ENCODE data around the gene ZBED2. TPM values are rescaled to one million over a fixed set of nuclear protein-coding genes. Genes with fewer than 3 reads are reported as not detected.
"Not testable (repeated sequence)": the region's sequence is repeated elsewhere in the genome, so short reads cannot be mapped to it uniquely, and the experiment has no call there.

The ZBED2 gene
- under 1 TPM in 1 of 2 donors, not detected in 1; 0.68 TPM for total RNA-seq

GRCh38 chr3:111595232-111595631 lies at the start of gene ZBED2:
Gene ZBED2 (minus strand): TSS chr3:111595346. CDS start chr3:111594201, 1,145 bp downstream.
- intact Hi-C loops (cut with DNase I) = no loop called here
- H3K36me3 ChIP-seq = no peaks in the 10 kb centered on the region
- TF ChIP-seq CTCF (IDR thresholded peaks at IDR 0.05) (no peak), POLR2AphosphoS5 (IDR thresholded peaks at IDR 0.05) (no peak), POLR2A (IDR thresholded peaks at IDR 0.05) (no peak)

GRCh38 chr3:111639316-111639715 lies 44.2 kb upstream of the ZBED2 start:
- Histone ChIP-seq H3K4me3 (no peak overlapping the region), H3K27ac (no peak overlapping the region), H3K4me1 (replicated peaks) (no peaks in the 10 kb centered on the region), H3K36me3 (no peaks in the 10 kb centered on the region), H3K27me3 (replicated peaks; ENCODE audit: insufficient read depth) (no peaks in the 10 kb centered on the region), H3K9me3 (no peaks in the 10 kb centered on the region)
- intact Hi-C loops (cut with DNase I) = no loop called here
- DNase-seq (ENCODE audit: low spot score) = no peak
- TF ChIP-seq CTCF (IDR thresholded peaks at IDR 0.05) (no peak), POLR2A (IDR thresholded peaks at IDR 0.05) (no peak), POLR2AphosphoS5 (IDR thresholded peaks at IDR 0.05) (no peak)
- WGBS = 79% methylated on average over 4 of the region's 4 CpGs

More at GRCh38 chr3:111595232-111595631, at the start of gene ZBED2:
- H3K27me3 ChIP-seq (replicated peaks; ENCODE audit: insufficient read depth) = no peaks in the 10 kb centered on the region
- WGBS = 63% methylated on average over 2 of the region's 2 CpGs
- no peak within 1 kb of the TSS for H3K27ac ChIP-seq
- H3K4me1 ChIP-seq (replicated peaks) = no peaks in the 10 kb centered on the region
- DNase-seq (ENCODE audit: low spot score) = no peak
- H3K9me3 ChIP-seq = no peaks in the 10 kb centered on the region
- H3K4me3 ChIP-seq = no peak within 1 kb of the TSS

GRCh38 chr3:111636366-111636885 lies 41.3 kb upstream of the ZBED2 start:
- H3K9me3 ChIP-seq = no peaks in the 10 kb centered on the region
- H3K4me1 ChIP-seq (replicated peaks) = no peaks in the 10 kb centered on the region
- H3K4me3 ChIP-seq = no peak overlapping the region
- H3K36me3 ChIP-seq = no peaks in the 10 kb centered on the region
- intact Hi-C loops (cut with DNase I) = no loop called here
- 48% methylated on average over 4 of the region's 4 CpGs for WGBS
- no peak overlapping the region for H3K27ac ChIP-seq
- no peak for DNase-seq (ENCODE audit: low spot score)
- TF ChIP-seq CTCF (IDR thresholded peaks at IDR 0.05) = no peak
- no peak for TF ChIP-seq POLR2A (IDR thresholded peaks at IDR 0.05)
- TF ChIP-seq POLR2AphosphoS5 (IDR thresholded peaks at IDR 0.05) = no peak
- no peaks in the 10 kb centered on the region for H3K27me3 ChIP-seq (replicated peaks; ENCODE audit: insufficient read depth)

- Histone ChIP-seq H3K9me3 (no peaks in the 10 kb centered on the region), H3K4me1 (replicated peaks) (no peaks in the 10 kb centered on the region), H3K27me3 (replicated peaks; ENCODE audit: insufficient read depth) (no peaks in the 10 kb centered on the region), H3K4me3 (no peak overlapping the region), H3K27ac (no peak overlapping the region), H3K36me3 (no peaks in the 10 kb centered on the region)
- intact Hi-C loops (cut with DNase I) = no loop called here
- WGBS = 72% methylated on average over 2 of the region's 2 CpGs
- no peak for DNase-seq (ENCODE audit: low spot score)
- TF ChIP-seq CTCF (IDR thresholded peaks at IDR 0.05) = no peak
- no peak for TF ChIP-seq POLR2A (IDR thresholded peaks at IDR 0.05)
- TF ChIP-seq POLR2AphosphoS5 (IDR thresholded peaks at IDR 0.05) = no peak
These were observed 40.3 kb upstream of the ZBED2 start for GRCh38 chr3:111635403-111635802.

- H3K9me3 ChIP-seq; H3K36me3 ChIP-seq; H3K4me3 ChIP-seq; intact Hi-C loops (cut with DNase I); H3K4me1 ChIP-seq (replicated peaks); DNase-seq (ENCODE audit: low spot score); H3K27ac ChIP-seq; H3K27me3 ChIP-seq (replicated peaks; ENCODE audit: insufficient read depth): not testable (repeated sequence)
These were observed 35.5 kb upstream of the ZBED2 start for GRCh38 chr3:111630638-111631037.

- intact Hi-C loops (cut with DNase I); H3K4me3 ChIP-seq; H3K9me3 ChIP-seq; H3K4me1 ChIP-seq (replicated peaks); DNase-seq (ENCODE audit: low spot score); H3K36me3 ChIP-seq; H3K27ac ChIP-seq; H3K27me3 ChIP-seq (replicated peaks; ENCODE audit: insufficient read depth): not testable (repeated sequence)
- WGBS = 96% methylated on average over 1 of the region's 1 CpG
These were observed 33.9 kb upstream of the ZBED2 start for GRCh38 chr3:111629018-111629417.
